Heart left ventricle (tissue), 13 donors: ENCODE results near the gene PIK3C2B.

Experiments
- CTCF ChIP-seq, 12 donors: fragments of 200-600 bp; sonication (generic) in 4 of 12; IDR thresholded peaks; one replicate each; pipeline versions ENCODE4 v1.5.0 to v1.8.0; 2018 to 2022; ENCODE audit warnings: antibody characterized with exemption in 12 of 12, mild to moderate bottlenecking in 5 of 12
- POLR2A ChIP-seq, 2 donors: fragments of 450-650 bp; IDR thresholded peaks; one replicate each; pipeline ENCODE4 v1.6.1; 2017; ENCODE audit warnings: antibody characterized with exemption in 2 of 2, mild to moderate bottlenecking in 2 of 2, moderate library complexity in 2 of 2
- donor health status: ischemic (EF 13 %, LVEDD 7.1; RV severe dilation, severe dysfunction).
- donor health status: DM: no; HTN: yes; CAD: no.
- donor health status: DM: no; HTN: no; CAD: no.
- donor health status: ischemic (EF 25% LVEDD 6.9; RV normal size, moderate dysfunction).
- donor health status: ischemic (EF 25% LVEDD 5.7; RV mildly dilated, moderate dysfunction).
- donor health status: ischemic (EF 35%, LVEDD 5.7; RV mildly dilated, moderate dysfunction).
- donor health status: nonischemic (EF 11% LVEDD 7.7; RV severe dilation, severe dysfunction).
- donor health status: DM: yes; HTN: yes; CAD: no.
- donor health status: PGD.
- donor health status: ischemic (EF 29% LVEDD 5.4; RV normal size, mild dysfunction).
- donor health status: nonischemic (EF 23%, LVEDD 6.1; RV moderate dilation, normal function).

GRCh38 chr1:204487256-204487615, 7.4 kb downstream of the PIK3C2B start:
- TF ChIP-seq POLR2A (IDR thresholded peaks at IDR 0.05) (no peak), CTCF (IDR thresholded peaks at IDR 0.05) (no peak)
